ENCODE data around the gene MAP2K2.

GRCh38 chr19:4043401-4043800 is 80.5 kb downstream of the MAP2K2 start:
- no peak for TF ChIP-seq POLR2A (IDR thresholded peaks at IDR 0.05)
- no peak for TF ChIP-seq CTCF (IDR thresholded peaks at IDR 0.05)
